Kidney tubule cell (primary cell): ENCODE results near the gene CEP70.
"Not testable (repeated sequence)": the region's sequence is repeated elsewhere in the genome, so short reads cannot be mapped to it uniquely, and the experiment has no call there.

Source experiments
- DNase-seq: peaks from one replicate; pipeline ENCODE4 v3.0.0-alpha.2; 2018; ENCODE audit warnings: low spot score

Gene CEP70, protein sequence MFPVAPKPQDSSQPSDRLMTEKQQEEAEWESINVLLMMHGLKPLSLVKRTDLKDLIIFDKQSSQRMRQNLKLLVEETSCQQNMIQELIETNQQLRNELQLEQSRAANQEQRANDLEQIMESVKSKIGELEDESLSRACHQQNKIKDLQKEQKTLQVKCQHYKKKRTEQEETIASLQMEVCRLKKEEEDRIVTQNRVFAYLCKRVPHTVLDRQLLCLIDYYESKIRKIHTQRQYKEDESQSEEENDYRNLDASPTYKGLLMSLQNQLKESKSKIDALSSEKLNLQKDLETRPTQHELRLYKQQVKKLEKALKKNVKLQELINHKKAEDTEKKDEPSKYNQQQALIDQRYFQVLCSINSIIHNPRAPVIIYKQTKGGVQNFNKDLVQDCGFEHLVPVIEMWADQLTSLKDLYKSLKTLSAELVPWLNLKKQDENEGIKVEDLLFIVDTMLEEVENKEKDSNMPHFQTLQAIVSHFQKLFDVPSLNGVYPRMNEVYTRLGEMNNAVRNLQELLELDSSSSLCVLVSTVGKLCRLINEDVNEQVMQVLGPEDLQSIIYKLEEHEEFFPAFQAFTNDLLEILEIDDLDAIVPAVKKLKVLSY

DNA sequence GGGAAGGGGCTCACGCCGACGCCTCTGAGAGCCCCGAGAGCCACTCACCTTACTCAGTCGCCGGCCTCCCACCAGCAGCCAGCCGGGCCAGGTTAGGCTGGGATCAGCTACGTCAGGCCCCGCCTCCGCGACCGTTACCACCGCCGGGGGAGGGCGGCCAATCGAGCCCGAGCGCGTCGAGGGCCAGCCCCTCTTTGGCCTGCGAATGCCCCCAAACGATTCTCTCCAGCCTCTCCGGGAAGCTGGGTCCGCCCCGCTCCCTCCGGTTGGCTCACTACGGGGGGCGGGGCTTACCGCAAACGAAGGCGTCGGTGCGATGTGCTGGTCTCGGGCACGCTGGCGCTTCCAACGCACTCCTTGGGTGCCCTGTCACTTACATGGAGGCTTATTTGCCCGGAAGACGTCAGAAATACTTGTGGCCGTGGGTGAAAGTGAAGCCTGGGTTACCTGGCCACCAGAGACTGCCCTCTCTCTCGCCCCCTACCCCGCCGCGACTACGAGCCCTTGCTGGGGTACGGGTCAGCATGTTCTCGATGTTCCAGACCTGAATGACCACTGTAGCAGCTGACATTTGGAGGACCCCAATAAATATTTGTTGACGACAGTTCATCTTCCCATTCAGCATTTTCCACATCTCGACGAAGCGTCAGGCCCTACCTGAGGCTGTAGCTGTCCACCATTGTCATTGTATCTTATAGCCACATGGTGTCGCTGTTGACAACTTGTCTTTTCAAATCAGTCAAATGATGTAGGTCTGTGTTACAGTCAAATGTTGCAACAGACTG, at the start of gene CEP70:
TSS of gene CEP70 (minus strand) at position 111 of the 785 bp plus-strand sequence. CDS start 21,333 bp downstream, outside the sequence.
- DNase-seq = peak; percentile 97

DNA sequence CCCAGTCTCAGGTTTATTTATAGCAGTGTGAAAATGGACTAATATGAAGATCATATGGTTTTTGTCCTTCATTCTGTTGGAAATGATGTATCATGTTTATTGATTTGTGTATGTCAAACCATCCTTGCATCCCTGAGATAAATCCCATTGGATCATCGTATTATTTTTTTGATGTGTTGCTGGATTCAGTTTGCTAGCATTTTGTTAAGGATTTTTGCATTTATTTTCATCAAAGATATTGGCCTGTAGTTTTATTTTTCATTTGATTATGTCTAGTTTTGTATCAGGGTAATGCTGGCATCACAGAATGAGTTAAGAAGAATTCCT, 48.8 kb upstream of the CEP70 start:
- DNase-seq = no peak

DNA sequence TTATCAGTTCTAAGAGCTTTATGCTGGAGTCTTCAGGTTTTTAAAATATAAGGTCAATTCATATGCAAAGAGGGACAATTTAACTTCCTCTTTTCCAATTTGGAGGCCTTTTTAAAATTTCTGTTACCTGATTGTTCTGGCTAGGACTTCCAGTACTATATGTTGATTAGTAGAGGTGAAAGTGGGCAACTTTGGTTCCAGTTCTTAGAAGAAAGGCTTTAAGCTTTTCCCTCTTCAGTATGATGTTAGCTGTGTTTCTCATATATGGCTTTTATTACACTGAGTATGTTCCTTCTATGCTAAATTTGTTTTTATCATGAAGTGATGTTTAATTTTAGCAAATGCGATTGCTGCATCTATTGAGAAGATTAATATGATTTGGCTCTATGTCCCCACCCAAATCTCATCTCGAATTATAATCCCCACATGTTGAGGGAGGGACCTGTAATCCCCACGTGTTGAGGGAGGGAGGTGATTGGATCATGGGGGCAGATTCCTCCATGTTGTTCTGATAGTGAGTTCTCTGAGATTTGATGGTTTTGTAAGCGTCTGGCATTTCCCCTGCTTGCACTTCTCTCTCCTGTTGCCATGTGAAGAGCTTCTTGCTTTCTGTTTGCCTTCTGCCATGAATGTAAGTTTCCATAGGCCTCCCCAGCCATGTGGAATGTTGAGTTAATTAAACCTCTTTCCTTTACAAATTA, 48.3 kb upstream of the CEP70 start:
- no peak for DNase-seq

DNA sequence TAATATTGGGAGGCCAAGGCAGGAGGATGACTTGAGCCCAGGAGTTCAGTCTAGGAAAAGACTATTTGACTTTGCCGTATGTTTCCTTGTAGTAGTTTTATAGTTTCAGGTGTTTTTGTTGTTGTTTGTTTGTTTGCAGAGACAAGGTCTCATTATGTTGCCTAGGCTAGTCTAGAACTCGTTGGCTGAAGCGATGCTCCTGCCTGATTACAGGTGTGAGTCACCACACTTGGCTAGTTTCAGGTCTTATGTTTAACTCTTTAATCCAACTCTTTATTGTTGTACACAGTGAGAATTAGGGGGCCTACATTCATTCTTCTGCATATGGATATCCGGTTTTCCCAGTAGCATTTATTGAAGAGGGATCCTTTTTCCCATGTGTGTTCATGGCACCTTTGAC, 46.5 kb upstream of the CEP70 start:
- no peak for DNase-seq

DNA sequence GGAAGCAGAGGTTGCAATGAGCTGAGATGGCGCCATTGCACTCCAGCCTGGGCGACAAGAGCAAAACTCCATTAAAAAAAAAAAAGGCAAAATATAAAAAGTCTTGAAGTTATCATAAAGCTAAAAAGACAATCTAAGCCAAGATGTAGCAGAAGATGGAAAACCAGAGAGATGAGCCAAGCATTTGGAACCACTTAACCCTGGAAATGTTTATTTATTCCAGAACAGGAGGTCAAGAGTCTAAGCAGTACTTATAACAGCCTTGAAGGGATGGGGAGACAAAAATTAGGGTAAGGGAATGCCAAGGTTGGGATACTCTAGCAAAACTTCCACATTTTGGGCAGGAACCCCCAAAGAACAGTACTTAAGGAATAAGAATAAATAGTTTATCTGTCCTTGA, 44.6 kb upstream of the CEP70 start:
- DNase-seq = no peak

DNA sequence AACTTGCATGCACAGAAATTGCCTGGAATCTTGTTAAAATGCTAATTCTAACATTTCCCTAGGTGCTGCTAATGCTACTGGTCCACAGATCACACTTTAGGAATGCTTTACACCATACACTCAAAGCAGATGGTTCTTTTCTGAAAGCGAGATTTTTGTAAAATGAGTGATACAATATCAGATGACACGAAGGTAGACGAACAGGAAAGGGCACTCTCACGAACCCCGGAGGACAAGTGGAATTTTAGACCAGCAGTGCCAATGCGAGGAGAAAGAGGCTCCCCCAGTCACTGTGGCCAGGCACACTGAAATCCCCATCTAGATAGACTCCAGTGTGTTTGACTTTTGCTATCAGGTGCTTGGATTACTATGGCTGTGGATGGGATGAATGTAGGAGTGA, 35.5 kb upstream of the CEP70 start:
- DNase-seq = no peak

DNA sequence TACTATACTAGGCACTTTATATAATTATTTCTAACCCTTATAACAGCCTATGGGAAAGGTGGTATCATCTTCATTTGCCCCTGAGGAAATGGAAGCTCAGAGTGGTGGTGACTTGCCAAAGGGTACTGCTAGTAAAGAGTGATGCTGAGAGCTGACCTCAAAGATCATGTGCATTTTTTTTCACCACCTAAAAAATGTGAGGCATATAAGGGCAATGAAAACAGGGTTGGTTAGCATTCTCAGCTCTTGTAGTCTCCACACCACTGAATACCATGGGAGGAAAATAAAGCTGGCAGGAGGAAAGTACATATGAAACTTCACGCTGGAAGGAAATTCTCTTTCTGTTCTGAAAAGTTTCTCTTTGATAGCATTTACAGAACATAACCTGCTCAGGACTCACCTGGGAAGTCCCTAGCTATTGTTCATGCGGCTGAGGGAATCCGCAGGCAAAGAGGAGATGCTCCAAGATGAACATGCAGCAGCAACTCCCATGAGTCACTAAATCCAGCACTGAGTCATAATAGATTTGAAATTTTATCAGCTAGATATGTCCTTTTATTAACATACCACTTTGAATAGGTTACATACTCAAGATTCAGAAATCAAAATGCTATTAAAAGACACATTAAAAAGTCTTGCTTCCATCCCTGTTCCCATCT, 31.8 kb upstream of the CEP70 start:
- peak; percentile 57 for DNase-seq

DNA sequence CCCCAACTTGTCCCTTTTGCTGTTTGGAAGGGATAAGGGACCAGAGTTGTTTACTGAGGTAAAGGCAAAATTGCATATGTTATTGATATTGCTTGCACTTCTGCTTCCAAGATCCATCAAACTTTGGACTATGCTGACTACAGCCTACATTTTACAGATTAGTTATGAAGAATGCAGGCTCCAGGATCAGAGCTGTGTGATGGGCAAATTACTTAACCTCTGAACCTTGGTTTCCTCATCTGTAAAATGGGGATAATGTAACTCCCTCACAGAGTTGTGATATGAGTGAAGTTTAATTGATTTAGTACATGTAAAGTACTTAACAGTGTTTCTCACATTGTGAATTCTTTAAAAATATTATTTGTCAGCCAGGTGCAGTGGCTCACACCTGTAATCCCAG, 30.5 kb upstream of the CEP70 start:
- DNase-seq = no peak

DNA sequence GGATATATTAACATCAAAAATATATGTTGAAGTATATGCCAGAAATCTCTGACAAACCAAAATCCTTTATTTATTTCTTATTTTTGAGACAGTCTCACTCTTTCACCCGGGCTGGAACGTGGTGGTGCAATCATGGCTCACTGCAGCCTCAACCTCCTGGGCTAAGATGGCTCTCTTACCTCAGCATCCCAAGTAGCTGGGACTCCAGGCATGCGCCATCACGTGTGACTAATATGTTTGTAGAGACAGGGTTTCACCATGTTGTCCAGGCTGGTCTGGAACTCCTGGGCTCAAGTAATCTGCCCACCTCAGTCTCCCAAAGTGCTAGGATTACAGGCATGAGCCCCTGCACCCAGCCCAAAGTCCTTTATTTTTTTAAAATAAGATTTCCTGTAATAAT, 26.4 kb upstream of the CEP70 start:
- DNase-seq = no peak

DNA sequence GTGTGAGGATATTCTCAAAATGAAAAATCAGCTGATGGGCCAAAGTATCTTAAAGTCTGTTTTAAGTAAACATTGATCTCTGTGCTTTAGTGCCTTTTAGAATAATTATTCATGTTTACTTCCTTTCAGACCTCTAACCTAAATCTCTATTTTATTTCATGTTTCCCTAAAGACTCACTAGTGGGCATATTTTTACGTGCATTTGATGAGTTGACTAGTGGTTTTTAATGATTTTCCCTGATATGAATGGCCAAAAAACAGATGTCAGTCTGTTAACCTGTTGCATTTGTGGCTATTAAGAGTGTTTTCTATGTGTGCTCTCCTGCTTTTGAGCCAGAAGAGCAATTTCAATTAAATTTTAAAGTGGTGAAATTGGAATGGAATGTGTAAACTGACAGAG, 21.4 kb upstream of the CEP70 start:
- DNase-seq = no peak

DNA sequence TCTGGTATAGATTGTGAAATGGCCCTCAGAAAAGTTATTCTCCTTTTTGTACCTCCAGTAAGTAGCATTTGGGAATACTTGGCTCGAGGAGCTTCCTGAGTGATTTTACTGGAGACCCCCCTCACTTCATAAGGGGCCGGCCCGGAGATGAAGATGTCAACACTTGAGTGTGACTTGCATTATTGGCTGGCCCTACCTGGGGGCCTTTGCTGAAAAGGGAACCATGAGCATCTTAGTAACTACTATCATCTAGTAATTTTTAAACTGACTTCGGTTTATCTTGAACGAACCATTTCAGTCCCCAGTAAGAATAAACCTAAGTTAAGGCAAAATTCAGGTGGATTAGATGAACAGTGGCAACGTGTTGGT, 15.8 kb upstream of the CEP70 start:
- DNase-seq = no peak

DNA sequence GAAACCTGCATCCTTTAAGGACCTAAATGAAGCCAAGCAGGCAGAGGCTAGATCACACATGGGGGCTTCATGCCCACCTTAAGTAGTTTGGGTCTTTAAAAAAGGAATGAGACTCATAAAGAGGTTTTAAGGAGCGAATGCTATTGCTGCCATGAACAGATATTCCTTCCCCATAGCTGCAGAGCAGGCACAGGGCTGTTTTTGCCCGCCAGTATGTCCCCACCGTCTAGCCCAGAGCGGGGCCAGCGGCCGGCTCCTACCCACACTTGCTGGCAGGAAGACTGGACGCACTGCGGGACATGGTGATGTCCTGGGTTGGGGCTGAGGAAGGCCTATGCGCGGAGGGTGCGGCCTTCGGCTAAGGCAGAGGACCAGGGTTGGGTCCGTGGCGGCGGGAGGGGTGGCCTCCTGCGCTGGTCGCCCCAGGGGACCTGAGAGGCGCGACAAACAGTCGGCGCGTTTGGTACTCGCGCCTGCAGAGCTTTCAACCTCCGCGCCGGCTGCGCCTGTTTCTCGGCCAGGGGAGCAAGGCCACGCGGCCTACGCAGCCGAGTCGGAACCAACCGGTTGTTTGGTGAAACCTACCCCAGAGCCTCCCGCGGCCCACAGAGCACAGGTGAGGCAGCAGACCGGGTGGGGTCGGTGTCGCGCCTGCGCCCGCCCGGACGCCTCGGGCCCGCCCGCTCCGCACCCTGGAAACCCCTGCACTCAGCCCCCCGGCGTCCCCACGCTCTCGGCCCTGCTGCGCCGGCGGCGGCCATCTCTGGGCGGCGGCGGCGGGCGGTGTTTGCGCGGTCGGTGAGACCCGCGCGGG, 14.5 kb upstream of the CEP70 start, which contains the start of gene FAIM:
TSS of gene FAIM (plus strand) at position 450 of the 814 bp plus-strand sequence. CDS start 10,956 bp downstream, outside the sequence.
- DNase-seq = peak; percentile 75

DNA sequence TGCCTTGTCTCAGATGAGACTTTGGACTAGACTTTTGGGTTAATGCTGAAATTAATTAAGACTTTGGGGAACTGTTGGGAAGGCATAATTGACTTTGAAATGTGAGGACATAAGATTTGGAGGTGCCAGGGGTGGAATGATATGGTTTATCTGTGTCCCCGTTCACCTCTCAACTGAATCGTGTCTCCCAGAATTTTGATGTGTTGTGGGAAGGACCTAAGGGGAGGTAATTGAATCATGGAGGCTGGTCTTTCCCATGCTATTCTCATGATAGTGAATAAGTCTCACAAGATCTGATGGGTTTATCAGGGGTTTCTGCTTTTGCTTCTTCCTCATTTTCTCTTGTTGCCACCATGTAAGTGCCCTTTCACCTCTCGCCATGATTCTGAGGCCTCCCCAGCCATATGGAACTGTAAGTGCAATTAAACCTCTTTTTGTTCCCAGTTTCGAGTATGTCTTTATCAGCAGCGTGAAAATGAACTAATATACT, 10.1 kb upstream of the CEP70 start:
- DNase-seq = not testable (repeated sequence)

DNA sequence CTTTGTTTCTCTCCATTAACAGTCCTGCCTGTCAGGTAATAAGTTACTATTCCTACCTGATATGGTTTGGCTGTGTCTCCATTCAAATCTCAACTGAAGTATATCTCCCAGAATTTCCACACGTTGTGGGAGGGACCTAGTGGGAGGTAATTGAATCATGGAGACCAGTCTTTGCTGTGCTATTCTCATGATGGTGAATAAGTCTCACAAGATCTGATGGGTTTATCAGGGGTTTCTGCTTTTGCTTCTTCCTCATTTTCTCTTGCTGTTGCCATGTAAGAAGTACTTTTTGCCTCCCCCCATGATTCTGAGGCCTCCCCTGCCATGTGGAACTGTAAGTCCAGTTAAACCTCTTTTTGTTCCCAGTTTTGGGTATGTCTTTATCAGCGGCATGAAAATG, 7.6 kb upstream of the CEP70 start:
- not testable (repeated sequence) for DNase-seq

DNA sequence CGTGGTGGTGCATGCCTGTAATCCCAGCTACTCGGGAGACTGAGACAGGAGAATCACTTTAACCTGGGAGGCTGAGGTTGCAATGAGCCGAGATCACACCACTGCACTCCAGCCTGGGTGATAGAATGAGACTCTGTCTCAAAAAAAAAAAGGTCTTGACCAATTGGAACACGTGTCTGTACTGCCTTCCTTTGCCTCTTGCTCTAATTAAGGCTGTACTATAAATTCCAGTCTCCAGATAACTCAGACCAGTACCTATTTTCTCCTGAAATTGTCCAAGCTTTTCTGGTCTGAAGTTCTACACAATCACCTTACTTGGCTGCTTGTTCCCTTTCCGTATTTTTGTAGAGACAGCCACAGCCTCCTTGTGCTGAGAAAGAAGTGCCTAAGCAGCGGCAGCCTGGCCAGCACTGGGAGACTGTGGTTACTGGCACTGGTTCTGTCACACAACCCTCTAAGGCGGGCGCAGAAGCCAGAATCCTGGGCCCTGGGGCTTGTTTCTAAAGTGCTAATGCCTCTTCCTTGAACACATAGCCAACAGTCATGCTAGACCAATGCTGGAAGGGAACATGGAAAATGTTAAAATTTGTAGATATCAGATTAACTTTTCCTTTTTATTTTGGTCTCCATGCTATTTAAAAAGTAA, 6.2 kb upstream of the CEP70 start:
- no peak for DNase-seq

DNA sequence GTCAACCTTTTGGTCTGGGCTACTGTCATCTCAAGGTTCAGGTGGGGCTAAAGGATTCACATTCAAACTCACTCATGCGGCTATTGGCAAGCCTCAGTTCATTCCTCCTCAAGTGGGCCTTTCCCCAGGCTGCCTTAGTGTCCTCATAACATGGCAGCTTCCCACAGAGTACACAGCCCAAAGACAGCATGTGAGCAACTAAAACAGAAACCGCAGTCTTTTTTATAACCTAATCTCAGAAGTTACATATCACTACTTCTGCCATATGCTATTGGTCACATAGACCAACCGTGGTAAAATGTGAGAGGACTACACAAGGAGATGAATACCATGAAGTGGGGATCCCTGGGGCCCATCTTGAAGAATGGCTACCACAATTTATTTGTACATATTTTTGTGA, 4.5 kb upstream of the CEP70 start:
- no peak for DNase-seq

DNA sequence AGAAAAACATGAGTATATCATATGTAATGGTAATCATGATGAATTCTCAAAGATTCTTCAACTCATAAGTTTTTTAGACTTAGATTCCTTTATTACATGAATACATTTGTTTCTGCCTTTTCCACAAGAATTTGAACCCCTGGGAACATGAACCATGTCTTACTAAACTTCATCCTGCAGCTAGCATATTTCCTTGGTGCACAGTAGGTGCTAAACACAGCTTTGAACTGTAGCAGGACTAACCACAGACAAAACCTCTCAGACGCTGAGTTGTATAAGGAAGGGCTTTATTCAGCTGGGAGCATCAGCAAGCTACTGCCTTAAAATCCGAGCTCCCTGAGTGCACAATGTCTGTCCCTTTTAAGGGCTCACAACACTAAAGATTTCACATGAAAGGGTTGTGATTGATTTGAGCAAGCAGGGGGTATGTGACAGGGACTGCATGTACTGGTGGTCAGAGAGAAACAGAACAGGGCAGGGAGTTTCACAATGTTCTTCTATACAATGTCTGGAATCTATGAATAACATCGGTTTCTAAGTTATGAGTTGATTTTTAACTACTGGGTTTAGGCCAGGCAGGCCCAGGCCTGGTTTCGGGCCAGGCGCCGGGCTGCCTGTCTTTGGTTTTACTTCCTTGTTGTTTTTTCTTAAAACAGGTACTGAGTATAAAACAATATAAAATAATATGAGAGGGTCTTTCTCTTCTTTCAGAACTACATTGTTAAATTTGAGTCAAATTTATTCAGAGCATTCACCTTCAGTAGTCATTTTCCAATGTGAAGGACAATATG, 3.3 kb upstream of the CEP70 start:
- DNase-seq = peak; percentile 64

DNA sequence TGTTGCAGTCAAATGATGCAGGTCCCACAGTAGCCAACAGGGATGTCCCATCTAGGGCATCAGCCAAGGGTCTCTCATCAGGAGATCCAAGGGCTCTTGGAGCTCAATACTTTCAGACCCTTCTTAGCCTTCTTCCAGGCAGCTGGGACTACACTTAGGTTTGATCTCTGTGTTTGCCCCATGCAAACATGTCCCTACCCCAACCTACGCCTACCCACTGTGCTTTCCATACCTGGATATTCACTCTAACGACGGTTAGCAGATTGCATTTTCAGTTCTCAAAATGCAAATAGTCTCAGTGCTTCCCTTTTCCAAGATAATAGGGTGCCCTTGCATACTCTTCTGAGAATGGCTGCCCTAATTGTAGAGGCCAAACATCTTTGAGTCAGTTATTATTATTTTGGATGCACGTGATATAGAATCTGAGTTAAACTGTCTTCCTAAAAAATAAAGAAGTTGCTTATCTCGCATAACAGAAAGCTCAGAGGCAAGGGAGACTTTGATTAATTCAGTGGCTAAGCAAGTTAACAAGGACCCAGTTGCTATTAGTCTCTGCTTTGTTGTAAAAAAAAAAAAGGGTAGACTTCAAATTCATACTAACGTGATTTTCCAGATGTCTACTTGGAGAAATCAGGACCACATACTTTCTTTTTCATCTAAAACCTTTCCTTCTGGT, 1.0 kb upstream of the CEP70 start:
- DNase-seq = no peak
